ENCODE results near the gene GSK3A. TPM values are rescaled to one million over a fixed set of nuclear protein-coding genes. Genes with fewer than 3 reads are reported as not detected.

GSK3A gene
- total and polyA plus RNA-seq, 10 donors = 20.8 to 39.3 (median 28.7) TPM

DNA sequence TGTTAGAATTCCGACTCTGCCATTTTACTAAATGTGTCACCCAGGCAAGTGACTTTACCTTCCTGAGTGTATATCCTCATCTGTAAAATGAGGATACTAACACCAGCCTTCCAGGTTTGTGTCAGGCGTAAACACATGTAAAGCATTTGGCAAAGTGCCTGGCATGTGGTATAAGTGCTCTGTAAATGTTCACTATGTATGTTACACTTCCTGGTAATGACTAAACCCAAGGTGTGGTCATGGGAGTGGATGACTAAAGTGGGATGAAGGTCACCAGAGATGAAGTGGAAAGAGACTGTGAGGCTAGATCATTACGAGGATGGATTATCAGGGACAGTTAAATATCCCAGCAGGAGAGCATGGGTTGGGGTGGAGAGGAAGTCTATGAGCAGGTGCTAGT lies 50.5 kb downstream of the GSK3A start:
- Histone ChIP-seq H3K9me3 (peaks cover 0 to 7% (median 6%) of the 10 kb centered on the region in 8 donors), H3K27me3 (replicated peaks in 1 of 7) (no peaks in the 10 kb centered on the region), H3K27ac (no peak overlapping the region), H3K36me3 (peaks cover 0 to 10% (median 0%) of the 10 kb centered on the region in 6 donors), H3K4me3 (no peak overlapping the region), H3K4me1 (peaks cover 2 to 22% (median 14%) of the 10 kb centered on the region in 6 donors)
- 62 to 80% (median 67%) methylated on average over 3 of the region's 3 CpGs for WGBS, 5 donors
- intact Hi-C loops (cut with DNase I; ENCODE audit: low total_unique reads) = no loop called here
- TF ChIP-seq POLR2A (IDR thresholded peaks at IDR 0.05) = no peak
- TF ChIP-seq POLR2AphosphoS5 (IDR thresholded peaks at IDR 0.05) = no peak
- TF ChIP-seq, protein P1, sequence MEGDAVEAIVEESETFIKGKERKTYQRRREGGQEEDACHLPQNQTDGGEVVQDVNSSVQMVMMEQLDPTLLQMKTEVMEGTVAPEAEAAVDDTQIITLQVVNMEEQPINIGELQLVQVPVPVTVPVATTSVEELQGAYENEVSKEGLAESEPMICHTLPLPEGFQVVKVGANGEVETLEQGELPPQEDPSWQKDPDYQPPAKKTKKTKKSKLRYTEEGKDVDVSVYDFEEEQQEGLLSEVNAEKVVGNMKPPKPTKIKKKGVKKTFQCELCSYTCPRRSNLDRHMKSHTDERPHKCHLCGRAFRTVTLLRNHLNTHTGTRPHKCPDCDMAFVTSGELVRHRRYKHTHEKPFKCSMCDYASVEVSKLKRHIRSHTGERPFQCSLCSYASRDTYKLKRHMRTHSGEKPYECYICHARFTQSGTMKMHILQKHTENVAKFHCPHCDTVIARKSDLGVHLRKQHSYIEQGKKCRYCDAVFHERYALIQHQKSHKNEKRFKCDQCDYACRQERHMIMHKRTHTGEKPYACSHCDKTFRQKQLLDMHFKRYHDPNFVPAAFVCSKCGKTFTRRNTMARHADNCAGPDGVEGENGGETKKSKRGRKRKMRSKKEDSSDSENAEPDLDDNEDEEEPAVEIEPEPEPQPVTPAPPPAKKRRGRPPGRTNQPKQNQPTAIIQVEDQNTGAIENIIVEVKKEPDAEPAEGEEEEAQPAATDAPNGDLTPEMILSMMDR (IDR thresholded peaks at IDR 0.05 in 8 of 11, conservative IDR thresholded peaks at IDR 0.05 in 3 of 11) = no peak
- DNase-seq = no peak

DNA sequence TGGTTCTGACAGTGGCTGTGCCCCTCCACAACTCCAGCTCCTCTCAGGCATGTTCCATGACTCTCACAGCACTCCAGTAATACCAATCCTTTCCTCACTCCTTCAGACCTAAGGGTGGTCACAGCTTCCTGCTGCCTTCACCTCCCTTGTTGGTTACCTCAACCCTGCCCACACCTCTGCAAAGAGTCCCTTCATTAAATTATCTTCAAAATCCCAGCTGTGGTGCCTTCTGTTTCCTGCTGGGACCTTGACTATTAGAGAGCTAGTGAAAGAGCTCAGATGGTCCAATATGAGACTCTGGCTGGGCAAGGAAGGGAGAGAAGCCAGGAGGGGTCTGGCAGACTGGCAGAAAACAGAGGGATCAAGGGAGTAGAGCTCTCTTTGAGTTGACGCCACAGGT lies 51.1 kb downstream of the GSK3A start:
- Histone ChIP-seq H3K36me3 (peaks cover 0 to 5% (median 0%) of the 10 kb centered on the region in 6 donors), H3K27me3 (replicated peaks in 1 of 7) (no peaks in the 10 kb centered on the region), H3K9me3 (peaks cover 0 to 7% (median 6%) of the 10 kb centered on the region in 8 donors), H3K4me3 (no peak overlapping the region), H3K4me1 (peaks cover 0 to 21% (median 9%) of the 10 kb centered on the region in 6 donors), H3K27ac (no peak overlapping the region)
- TF ChIP-seq POLR2AphosphoS5 (IDR thresholded peaks at IDR 0.05) = no peak
- TF ChIP-seq, protein P1 (IDR thresholded peaks at IDR 0.05 in 8 of 11, conservative IDR thresholded peaks at IDR 0.05 in 3 of 11) = no peak
- no peak for TF ChIP-seq POLR2A (IDR thresholded peaks at IDR 0.05)
- DNase-seq = no peak
- 87 to 96% (median 92%) methylated on average over 1 of the region's 1 CpG for WGBS, 5 donors
- intact Hi-C loops (cut with DNase I; ENCODE audit: low total_unique reads) = no loop called here

DNA sequence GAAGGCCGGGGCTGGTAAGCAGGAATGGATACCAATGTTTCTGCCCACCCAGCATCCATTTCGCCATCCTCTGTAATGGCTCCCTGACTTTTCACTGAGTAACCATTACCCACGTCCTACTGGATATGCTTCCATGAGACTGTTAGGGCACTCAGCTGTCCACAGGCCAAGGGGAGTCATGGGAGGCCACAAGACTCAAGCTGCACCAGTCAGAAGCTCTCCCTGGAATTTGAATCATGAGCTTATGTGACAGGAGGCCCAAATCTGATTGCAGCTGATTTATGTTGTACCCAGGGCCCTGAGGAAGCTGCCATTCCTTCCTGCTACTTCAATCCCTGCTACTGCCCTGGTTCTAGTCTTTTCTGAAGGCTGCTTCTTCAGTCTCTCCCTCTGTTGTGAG lies 53.3 kb downstream of the GSK3A start:
- Histone ChIP-seq H3K36me3 (no peaks in the 10 kb centered on the region), H3K4me3 (no peak overlapping the region), H3K4me1 (peaks cover 16 to 32% (median 26%) of the 10 kb centered on the region in 6 donors), H3K9me3 (peaks cover 0 to 7% (median 6%) of the 10 kb centered on the region in 8 donors), H3K27ac (no peak overlapping the region), H3K27me3 (replicated peaks in 1 of 7) (no peaks in the 10 kb centered on the region)
- intact Hi-C loops (cut with DNase I; ENCODE audit: low total_unique reads) = loop anchor here (10.0 kb wide), 1 partner anchor 54 kb away; the partner anchor contains the start of gene POU2F2
- no peak for DNase-seq
- TF ChIP-seq POLR2AphosphoS5 (IDR thresholded peaks at IDR 0.05) (no peak), POLR2A (IDR thresholded peaks at IDR 0.05) (no peak)
- TF ChIP-seq, protein P1 (IDR thresholded peaks at IDR 0.05 in 8 of 11, conservative IDR thresholded peaks at IDR 0.05 in 3 of 11) = no peak
- WGBS, 5 donors = 73 to 87% (median 80%) methylated on average over 3 of the region's 3 CpGs

DNA sequence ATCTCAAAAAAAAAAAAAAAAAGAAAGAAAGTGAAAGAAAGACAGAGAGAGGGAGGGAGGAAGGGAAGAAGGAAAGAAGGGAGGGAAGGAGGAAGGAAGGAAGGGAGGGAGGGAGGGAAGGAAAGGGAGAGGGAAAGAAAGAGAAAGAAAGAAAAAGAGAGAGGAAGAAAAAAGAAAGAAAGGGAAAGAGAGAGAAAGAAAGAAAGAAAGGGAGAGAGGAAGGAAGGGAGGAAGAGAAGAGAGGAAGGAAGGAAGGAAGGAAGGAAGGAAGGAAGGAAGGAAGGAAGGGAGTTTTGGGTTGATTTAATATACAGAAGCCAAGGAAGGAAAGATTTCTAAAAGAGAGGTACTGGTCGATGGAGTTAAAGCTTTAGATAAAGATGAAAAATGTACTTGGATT lies 53.7 kb downstream of the GSK3A start:
- no peaks in the 10 kb centered on the region for H3K27me3 ChIP-seq (replicated peaks in 1 of 7)
- no peak for DNase-seq
- H3K4me3 ChIP-seq = no peak overlapping the region
- H3K4me1 ChIP-seq = peaks cover 16 to 36% (median 30%) of the 10 kb centered on the region in 6 donors
- H3K9me3 ChIP-seq = peaks cover 0 to 6% (median 5%) of the 10 kb centered on the region in 8 donors
- no peak overlapping the region for H3K27ac ChIP-seq
- 67 to 80% (median 79%) methylated on average over 1 of the region's 1 CpG for WGBS, 5 donors
- intact Hi-C loops (cut with DNase I; ENCODE audit: low total_unique reads) = loop anchor here (10.0 kb wide), 1 partner anchor 54 kb away; the partner anchor contains the start of gene POU2F2
- TF ChIP-seq POLR2A (IDR thresholded peaks at IDR 0.05) (no peak), POLR2AphosphoS5 (IDR thresholded peaks at IDR 0.05) (no peak)
- TF ChIP-seq, protein P1 (IDR thresholded peaks at IDR 0.05 in 8 of 11, conservative IDR thresholded peaks at IDR 0.05 in 3 of 11) = no peak
- no peaks in the 10 kb centered on the region for H3K36me3 ChIP-seq
